Measurements from ENCODE around the gene KCNJ10.

- TF ChIP-seq CTCF (IDR thresholded peaks at IDR 0.05), result peak; percentile 79 to 95 (median 91)
- no peak for TF ChIP-seq POLR2A (IDR thresholded peaks at IDR 0.05)
These were observed 63.5 kb downstream of the KCNJ10 start for GRCh38 chr1:160006312-160006940.

Data from right lobe of liver (tissue), 4 donors.